Loucy (cell line): ENCODE measurements around the gene FITM2.

ENCODE experiments used
- CTCF ChIP-seq: fragments of 200-600 bp; sonication (generic); conservative IDR thresholded peaks from 2 replicates; pipeline ENCODE4 v1.5.1; 2014; ENCODE audit warnings: mild to moderate bottlenecking, antibody characterized with exemption, low read length
- EZH2phosphoT487 ChIP-seq: fragments of 200-600 bp; IDR thresholded peaks from 2 replicates; pipeline ENCODE4 v1.6.1; 2018; ENCODE audit warnings: antibody characterized with exemption, mild to moderate bottlenecking, moderate library complexity, borderline replicate concordance

DNA sequence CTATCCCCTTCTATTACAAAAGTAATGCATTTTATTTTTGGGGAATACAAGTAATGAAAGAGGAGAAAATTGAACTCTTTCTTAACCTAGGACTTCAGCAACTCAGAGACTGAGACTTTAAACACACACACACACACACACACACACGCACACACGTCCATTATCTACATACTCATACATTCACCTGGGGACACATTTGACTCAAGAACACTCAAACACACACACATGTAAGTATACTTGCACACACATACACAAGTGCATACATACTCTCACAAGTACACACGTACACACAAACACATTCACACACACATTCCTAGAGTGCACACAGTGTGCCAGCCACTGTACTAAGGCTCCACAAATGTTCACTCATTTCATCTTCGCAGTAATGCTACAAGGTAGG is 23.7 kb upstream of the FITM2 start:
- TF ChIP-seq CTCF (no peak), EZH2phosphoT487 (no peak)
